HG02571 (cell line): Measurements from ENCODE around the gene PKN3.
A peak's percentile ranks its signal among the peaks of the same experiment; 100 is the strongest.
"Not testable (repeated sequence)": the region's sequence is repeated elsewhere in the genome, so short reads cannot be mapped to it uniquely, and the experiment has no call there.

Experiments
- ATAC-seq: cut with Tn5 transposase; IDR thresholded peaks from one replicate; pipeline ENCODE4 v1.9.1; 2021; ENCODE audit warnings: mild to moderate bottlenecking, moderate library complexity; ENCODE audit not compliant: unreplicated experiment

Gene PKN3

GRCh38 chr9:128702445-128702948 is at the start of gene PKN3:
PKN3 (plus strand) TSS chr9:128702503; CDS start chr9:128702916, 413 bp downstream.
- peak; percentile 69 for ATAC-seq

- ATAC-seq: no peak
Measured at GRCh38 chr9:128653908-128654307, 48.4 kb upstream of the PKN3 start.

- ATAC-seq: no peak
Measured at GRCh38 chr9:128654481-128654880, 47.8 kb upstream of the PKN3 start.

- peak; percentile 67 for ATAC-seq
Measured at GRCh38 chr9:128656416-128657343, 45.6 kb upstream of the PKN3 start, which contains the start of gene DYNC2I2. DYNC2I2 (minus strand) TSS chr9:128656847; CDS start chr9:128656726, 121 bp downstream.

- ATAC-seq: no peak
Measured at GRCh38 chr9:128657344-128657704, 45.0 kb upstream of the PKN3 start.

GRCh38 chr9:128657796-128658195 is 44.5 kb upstream of the PKN3 start:
- ATAC-seq: no peak

- ATAC-seq: not testable (repeated sequence)
Measured at GRCh38 chr9:128666481-128666941, 35.8 kb upstream of the PKN3 start.

- ATAC-seq: no peak
Measured at GRCh38 chr9:128669786-128670185, 32.5 kb upstream of the PKN3 start.

GRCh38 chr9:128675382-128675781 is 26.9 kb upstream of the PKN3 start:
- no peak for ATAC-seq

GRCh38 chr9:128677794-128678193 is 24.5 kb upstream of the PKN3 start:
- ATAC-seq: no peak

- no peak for ATAC-seq
Measured at GRCh38 chr9:128683340-128684064, 18.8 kb upstream of the PKN3 start.

GRCh38 chr9:128684065-128684324 is 18.3 kb upstream of the PKN3 start:
- no peak for ATAC-seq

- no peak for ATAC-seq
Measured at GRCh38 chr9:128684325-128685199, 17.7 kb upstream of the PKN3 start.

GRCh38 chr9:128685636-128686489 is 16.4 kb upstream of the PKN3 start:
- ATAC-seq: no peak

- ATAC-seq: no peak
Measured at GRCh38 chr9:128687453-128687852, 14.8 kb upstream of the PKN3 start.

- peak; percentile 65 for ATAC-seq
Measured at GRCh38 chr9:128688501-128689292, 13.6 kb upstream of the PKN3 start, which contains the start of gene SET. SET (plus strand) TSS chr9:128689222; CDS start chr9:128689583, 361 bp downstream.

- ATAC-seq: peak; percentile 16
Measured at GRCh38 chr9:128689293-128689774, 13.0 kb upstream of the PKN3 start.

GRCh38 chr9:128689820-128690683 is 12.3 kb upstream of the PKN3 start:
- ATAC-seq: peak; percentile 6
